GM19025 (cell line): Measurements from ENCODE around the gene EGLN2.
"Not testable (repeated sequence)": the region's sequence is repeated elsewhere in the genome, so short reads cannot be mapped to it uniquely, and the experiment has no call there.

ENCODE experiments used
- ATAC-seq: cut with Tn5 transposase; IDR thresholded peaks from one replicate; pipeline ENCODE4 v1.9.1; 2021; ENCODE audit warnings: mild to moderate bottlenecking, low read depth, moderate library complexity; ENCODE audit not compliant: unreplicated experiment

The EGLN2 gene

DNA sequence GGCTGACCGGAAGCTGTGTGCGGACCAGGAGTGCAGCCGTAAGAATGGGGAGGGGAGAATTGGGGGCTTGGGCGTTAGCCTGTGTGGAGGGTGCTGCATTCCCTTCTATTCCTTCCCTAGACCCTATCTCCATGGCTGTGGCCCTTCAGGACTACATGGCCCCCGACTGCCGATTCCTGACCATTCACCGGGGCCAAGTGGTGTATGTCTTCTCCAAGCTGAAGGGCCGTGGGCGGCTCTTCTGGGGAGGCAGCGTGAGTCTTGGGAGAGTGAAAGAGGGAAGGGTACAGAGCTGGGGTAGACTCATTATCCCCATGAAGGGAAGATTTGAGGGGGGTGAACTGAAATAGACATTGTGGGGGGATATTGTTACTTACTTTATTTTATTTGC lies 23.4 kb upstream of the EGLN2 start:
- ATAC-seq, result no peak

DNA sequence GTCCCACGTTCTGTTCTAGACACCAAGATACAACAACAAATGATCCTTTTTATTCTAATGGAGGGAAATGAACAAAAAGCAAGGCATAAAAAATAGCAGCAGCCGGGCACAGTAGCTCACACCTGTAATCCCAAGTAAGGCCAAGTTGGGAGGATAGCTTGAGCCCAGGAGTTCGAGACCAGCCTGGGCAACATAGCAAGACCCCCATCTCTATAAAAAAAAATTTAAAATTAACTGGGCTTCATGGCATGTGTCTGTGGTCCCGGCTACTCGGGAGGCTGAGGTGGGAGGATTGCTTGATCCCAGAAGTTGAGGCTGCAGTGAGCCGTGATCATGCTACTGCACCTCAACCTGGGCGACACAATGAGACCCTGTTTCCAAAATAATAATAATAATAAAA lies 22.6 kb upstream of the EGLN2 start:
- no peak for ATAC-seq

DNA sequence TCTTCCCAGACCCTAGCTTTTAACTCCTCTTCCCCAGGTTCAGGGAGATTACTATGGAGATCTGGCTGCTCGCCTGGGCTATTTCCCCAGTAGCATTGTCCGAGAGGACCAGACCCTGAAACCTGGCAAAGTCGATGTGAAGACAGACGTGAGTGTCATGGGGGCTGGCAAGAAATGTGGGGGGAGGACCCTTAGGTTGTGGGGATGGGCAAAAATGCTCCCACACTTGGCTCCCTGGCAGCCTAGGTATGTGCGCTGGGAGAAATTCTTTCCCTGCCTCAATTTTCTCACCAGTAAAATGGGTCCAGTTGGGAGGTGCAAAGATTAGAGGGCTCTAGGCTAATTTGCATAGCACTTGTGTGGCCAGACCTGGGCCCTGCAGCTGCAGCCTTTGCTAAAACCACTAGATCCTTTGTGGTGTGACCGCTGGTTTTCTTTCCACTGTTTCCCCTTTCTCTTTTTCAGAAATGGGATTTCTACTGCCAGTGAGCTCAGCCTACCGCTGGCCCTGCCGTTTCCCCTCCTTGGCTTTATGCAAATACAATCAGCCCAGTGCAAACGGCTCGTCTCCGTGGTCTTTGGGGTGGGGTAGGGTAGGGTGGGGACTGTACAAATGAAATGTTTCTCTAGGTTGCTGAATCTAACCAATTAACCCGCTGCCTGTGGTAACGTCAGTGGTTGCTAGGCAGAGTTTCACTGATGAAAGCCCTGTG lies 21.9 kb upstream of the EGLN2 start:
- peak; percentile 67 for ATAC-seq

DNA sequence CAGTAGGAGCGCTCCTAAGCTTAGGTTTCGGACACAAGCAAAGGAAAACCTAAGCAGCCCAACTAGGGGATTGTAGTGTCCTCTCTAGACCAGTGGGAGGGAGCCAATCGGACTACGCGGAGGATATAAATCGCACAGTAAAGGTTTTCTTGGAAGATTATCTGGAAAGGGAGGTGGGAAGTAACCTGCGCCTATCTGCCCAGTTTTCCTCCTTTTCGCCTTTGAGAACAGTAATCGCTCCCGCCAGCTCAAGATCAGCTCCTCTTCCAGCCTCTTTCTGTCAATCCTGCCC lies 21.4 kb upstream of the EGLN2 start:
- ATAC-seq, result no peak

DNA sequence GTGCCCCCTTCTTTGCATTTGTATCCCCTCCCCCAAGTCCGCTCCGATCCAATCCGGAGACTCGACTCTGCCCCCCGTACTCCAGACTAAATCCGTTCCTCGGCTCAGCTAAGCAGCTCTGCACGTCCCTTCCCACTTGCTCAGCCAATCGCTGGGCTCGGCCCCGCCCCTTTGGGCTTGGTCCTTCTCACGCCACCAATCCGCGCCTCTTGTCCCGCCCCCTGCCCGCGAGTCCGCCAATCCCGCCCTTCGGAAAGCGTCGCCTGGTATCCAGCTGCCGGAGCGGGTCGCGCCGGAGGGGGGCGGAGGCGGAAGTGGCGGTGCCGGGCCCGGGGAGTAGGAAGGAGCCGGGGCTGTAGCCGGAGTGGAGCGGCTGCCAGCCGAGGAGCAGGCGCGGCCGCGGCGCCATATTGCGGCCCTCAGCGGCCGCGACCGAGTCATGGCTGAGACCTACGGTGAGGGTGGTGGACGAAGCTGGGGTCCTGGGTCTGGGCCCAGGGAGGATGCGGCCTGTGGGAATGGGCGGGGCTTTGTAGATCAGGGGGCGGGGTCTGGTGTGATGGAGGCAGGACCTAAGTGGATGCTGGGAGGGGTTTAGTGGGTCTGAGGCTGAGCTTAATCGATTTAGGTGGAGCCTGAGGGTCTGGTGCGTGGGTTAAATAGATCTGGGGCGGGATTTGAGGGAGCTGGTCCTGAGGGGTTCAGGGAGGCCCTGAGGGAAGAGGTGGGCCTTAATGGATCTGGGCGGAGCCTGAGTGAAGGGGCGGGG lies 20.9 kb upstream of the EGLN2 start, which contains the start of gene RAB4B:
Gene RAB4B (plus strand): TSS at position 311 of the 769 bp plus-strand sequence. CDS start 129 bp downstream, at position 440.
- ATAC-seq, result peak; percentile 51

DNA sequence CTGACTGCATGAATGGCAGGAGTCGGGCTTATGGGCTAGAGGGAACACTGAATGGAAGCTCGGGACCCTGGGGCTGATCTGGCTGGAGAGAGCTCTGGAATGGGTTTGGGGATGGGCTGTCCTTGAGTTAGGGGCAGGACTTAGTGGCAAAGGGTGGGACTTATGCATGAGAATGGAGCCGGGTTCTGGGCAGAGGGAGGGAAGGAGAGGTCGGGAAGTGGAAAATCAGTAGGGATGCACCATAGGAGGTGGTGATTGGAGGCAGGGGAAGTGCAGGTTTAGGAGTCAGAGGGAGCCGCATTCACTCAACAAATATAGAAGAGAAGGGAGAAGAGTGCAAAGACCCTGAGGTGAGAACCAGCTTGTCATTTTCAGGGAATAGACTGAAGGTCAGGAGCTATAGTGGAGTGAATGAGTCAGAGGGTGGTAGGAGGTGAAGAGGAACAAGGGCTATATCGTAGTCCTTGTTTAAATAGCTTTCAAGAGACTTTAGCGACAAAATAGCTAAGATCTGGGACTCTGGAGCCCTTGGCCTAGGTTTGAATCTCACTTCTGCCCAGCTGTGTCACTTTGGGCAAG lies 20.2 kb upstream of the EGLN2 start:
- ATAC-seq, result no peak

DNA sequence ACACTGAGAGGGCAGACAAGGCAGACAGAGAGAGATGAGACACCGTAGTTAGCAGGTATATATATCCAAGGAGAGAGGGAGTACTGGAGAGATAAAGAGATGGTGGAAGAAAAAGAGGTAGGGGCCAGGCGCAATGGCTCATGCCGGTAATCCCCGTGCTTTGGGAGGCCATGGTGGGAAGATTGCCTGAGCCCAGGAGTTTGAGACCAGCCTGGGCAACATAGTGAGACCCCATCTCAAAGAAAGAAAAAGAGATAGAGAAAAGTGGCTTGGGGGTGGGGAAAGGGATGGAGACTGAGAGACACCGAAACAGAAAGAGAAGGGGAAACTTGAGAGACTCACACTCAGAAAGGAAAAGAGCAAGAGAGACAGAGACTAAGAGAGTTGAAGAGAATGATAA lies 18.4 kb upstream of the EGLN2 start:
- ATAC-seq, result no peak

DNA sequence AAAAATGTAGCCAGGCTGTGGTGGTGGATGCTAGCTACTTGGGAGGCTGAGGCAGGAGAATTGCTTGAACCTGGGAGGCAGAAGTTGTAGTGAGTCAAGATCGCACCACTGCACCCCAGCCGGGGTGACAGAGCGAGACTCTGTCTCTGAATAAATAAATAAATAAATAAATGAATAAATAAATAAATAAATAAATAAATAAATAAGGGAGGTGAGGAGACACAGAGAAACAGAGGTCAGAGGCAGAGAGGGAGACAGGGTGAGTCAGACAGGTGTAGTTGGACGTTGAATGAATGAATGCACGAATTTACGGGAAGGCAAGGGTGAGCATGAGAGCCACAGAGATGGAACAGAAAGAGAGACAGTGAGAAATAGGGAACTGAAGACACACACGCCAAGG lies 17.9 kb upstream of the EGLN2 start:
- ATAC-seq, result no peak

DNA sequence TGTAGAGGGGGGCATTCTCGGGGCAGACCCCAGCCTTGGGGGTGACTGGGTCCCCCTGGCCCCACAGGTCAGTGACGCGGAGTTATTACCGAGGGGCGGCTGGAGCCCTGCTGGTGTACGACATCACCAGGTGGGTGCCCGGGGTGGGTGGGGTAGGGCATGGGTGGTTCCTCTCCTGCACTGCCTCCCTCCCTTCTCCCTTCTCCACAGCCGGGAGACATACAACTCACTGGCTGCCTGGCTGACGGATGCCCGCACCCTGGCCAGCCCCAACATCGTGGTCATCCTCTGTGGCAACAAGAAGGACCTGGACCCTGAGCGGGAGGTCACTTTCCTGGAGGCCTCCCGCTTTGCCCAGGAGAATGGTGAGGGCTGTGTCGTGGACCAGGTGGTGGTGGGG lies 15.3 kb upstream of the EGLN2 start:
- no peak for ATAC-seq

DNA sequence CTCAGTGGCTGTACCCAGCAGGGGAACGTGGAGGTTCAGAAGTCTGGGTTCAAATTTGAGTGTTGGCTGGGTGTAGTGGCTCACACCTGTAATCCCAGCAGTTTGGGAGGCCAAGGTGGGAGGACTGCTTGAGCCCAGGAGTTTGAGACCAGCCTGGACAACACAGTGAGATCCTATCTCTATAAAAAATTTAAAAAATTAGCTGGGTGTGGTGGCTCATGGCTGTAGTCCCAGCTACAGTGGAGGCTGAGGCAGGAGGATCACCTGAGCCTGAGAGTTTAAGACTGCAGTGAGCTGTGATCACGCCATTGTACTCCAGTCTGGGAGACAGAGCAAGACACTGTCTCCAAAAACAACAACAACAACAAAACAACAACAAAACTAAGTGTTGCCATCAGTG lies 14.8 kb upstream of the EGLN2 start:
- ATAC-seq, result not testable (repeated sequence)

DNA sequence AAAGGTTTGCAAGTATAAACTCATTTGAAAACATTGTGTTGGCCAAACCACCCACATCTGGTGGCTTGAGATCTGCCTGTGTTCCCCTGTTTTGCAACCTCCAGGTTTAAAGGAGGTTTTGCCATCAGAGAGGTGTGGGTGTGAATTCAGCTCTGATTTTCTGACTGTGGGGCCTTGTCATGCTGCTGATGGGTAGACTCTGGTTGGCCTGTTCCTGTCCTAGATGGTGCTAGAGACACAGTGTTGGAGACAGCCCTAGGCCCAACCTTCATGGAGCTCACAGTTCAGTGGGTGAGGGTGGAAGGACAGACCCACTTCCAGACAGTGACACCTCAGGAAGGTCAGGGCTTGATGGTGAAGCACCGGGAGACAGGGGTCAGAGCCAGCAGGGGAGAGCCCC lies 13.5 kb upstream of the EGLN2 start:
- no peak for ATAC-seq

DNA sequence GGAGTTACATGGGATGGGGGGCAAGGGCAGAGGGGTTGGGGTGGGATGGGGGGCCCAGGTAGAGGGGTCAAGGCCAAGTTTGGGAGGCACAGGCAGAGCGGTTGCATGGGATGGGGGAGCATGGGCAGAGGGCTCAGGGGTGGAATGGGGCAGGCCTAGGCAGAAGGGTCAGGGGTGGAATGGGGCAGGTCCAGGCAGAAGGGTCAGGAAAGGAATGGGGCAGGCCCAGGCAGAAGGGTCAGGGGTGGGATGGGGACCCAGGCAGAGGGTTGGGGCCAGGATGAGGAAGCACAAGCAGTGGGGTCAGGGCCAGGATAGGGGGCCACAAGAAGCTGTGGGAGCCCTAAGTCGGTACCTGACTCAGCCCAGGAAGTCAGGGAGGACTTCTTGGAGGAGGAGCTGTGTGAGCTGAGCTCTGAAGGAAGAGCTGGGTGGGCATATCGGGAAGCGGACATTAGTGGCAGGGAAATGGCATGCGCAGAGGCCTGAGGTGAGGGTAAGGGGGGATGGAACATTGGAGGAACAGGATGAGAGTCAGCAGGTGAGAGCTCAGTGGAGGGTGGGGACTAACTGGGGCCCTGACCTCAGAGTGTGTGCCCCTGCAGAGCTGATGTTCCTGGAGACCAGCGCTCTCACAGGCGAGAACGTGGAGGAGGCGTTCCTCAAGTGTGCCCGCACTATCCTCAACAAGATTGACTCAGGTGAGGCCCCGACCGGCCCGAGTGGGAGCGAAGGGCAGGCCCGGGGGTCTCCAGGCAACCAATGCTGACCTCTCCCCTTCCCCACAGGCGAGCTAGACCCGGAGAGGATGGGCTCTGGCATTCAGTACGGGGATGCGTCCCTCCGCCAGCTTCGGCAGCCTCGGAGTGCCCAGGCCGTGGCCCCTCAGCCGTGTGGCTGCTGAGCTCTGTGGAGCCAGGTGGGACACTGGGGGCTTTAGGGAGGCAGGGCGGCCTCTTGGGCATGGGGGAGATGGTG lies 12.6 kb upstream of the EGLN2 start:
- ATAC-seq, result no peak

DNA sequence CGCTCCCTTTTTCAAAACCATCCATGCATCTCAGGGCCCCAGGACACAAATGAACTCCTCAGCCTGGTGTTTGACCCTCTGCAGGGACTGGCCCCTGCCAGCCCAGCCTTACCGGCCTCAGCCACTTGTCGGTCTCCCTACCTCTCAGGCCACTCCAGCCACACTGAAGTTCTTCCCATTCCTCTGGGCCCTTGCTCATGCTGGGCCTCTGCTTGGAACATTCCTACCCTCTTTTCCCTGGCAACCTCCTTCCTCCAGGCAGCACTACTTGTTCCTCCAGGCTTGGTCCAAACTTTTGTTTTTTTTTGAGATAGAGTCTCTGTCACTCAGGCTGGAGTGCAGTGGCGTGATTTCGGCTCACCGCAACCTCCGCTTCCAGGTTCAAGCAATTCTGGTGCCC lies 7.6 kb upstream of the EGLN2 start:
- ATAC-seq, result no peak

DNA sequence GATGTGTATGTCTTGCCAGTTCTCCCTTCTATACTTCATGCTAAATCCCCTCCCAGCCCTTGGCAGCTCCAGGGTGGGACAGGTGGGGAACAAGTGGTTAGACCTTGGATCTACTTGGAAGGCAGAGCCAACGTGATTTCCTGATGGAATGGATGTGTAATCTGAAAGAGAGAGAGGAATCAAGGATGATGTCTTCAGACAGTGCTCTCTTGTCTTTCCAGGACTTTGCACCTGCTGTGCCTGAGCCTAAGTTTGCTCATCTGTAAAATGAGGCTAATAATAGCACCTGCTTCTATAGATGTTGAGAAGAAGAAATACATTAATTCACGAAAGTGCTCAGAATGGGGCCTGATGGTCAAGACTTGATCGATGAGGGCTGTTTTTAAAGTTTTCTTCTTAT lies 7.0 kb upstream of the EGLN2 start:
- ATAC-seq, result no peak

DNA sequence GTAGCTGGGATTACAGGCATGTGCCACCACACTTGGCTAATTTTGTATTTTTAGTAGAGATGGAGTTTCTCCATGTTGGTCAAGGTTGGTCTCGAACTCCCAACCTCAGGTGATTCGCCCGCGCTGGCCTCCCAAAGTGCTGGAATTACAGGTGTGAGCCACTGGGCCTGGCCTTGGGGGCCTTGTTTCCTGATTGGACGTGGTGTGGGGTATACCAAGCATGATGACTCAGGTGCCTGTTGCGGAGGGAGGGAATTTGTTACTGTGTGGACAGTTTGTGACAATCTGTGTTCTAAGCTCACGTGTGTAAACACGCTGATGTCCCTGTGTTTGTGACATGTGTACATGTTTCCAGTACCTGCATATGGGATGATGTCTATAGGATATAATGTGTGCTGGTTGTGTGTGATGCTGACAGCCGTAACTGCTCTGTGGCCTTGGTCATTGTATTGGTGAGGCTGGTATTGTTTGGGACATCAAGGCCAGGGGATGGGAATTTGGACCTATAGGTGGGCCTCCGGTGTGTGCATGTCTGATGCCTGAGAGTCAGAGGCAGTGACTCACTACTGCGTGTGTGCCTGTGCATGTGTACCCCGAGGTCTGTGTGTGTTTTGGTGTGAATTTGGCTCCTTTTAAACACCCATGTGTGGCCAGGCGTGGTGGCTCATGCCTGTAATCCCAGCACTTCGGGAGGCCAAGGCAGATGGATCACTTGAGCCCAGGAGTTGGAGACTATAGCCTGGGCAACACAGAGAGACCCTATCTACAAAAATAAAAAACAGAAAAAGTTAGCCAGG lies 1.6 kb upstream of the EGLN2 start:
- no peak for ATAC-seq

DNA sequence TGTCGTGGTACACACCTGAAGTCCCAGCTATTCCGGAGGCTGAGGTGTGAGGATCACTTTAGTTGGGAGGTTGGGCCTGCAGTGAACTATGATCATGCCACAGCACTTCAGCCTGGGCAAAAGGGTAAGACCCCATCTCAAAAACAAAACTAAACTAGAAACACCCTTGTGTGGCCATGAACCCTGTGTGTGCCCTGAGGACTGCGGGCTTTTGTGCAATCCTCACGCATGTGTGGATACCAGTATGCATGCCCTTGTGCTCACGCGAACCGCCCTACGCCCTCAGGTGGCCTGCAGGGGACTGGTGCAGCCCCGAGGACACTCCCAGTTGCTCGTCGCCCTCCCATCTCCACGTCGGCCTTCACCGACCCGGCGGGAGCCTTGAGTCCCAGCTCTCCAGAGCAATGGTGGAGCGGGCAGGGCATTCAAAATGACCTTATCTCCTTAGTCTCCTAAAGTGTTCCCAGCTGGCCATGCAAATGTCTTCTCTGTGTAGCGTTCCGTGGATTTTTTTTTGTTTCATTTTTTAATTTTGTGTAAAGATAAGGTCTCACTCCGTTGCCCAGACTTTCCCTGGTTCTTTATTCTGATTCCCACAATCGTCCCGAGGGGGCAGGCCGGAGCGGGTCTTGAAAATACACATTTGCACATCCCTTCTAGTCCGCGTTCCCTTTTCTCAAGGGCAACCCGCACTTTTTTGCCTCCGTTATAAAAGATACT lies 868 bp upstream of the EGLN2 start:
- ATAC-seq, result no peak

DNA sequence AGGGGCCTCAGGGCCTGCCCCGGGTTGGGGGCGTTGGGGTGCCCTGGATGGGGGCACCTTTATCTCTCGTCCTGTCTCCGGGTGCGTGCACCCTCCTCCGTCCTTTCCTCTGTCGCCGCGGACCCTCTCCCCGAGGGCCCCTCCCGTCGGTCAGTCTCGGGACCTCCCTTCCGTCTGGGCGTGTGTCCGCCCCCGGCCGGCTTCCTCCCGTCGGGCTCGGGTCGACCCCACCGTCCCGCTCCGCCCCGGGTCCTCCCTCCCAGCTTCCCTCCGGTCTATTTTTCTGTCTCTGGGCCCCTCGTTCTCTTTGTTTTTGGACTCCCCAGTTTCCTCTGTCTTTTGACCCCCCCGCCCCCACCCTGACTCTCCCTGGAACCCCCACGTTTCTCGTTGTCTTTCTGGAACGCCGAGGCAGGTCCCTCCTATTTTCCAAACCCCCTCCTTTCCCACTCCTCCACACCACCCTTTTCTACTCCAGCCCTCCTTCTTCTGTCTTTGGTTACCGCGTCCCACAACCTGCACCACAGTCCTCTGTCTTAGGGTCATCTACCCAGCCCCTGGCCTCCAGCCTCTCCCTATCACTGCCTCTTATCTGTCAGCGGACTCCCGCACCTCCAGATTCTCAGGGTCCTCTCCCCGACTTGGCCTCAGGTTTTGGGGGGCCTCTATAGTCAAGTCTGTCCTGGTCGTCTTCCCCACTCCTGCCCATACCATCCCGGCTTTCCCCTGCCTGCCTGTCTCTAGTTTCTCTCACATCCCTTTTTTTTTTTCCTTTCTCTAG lies 757 bp downstream of the EGLN2 start:
- ATAC-seq, result no peak

DNA sequence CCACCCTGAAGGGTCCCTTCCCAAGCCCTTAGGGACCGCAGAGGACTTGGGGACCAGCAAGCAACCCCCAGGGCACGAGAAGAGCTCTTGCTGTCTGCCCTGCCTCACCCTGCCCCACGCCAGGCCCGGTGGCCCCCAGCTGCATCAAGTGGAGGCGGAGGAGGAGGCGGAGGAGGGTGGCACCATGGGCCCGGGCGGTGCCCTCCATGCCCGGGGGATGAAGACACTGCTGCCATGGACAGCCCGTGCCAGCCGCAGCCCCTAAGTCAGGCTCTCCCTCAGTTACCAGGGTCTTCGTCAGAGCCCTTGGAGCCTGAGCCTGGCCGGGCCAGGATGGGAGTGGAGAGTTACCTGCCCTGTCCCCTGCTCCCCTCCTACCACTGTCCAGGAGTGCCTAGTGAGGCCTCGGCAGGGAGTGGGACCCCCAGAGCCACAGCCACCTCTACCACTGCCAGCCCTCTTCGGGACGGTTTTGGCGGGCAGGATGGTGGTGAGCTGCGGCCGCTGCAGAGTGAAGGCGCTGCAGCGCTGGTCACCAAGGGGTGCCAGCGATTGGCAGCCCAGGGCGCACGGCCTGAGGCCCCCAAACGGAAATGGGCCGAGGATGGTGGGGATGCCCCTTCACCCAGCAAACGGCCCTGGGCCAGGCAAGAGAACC lies 1.5 kb downstream of the EGLN2 start:
- ATAC-seq, result no peak
